ENCODE measurements around the gene COBL. TPM values are rescaled to one million over a fixed set of nuclear protein-coding genes. Genes with fewer than 3 reads are reported as not detected.
A peak's percentile ranks its signal among the peaks of the same experiment; 100 is the strongest.

The COBL gene
- total RNA-seq, 1 experiment from 2014 or later, result 49.9 TPM

- Mint-ChIP-seq H3K27ac (ENCODE audit: unreplicated experiment) (no peak overlapping the region), H3K4me3 (ENCODE audit: low read depth, unreplicated experiment) (no peak overlapping the region), H3K4me1 (ENCODE audit: low read depth, unreplicated experiment) (no peaks in the 10 kb centered on the region), H3K9me3 (ENCODE audit: low read depth, unreplicated experiment) (no peaks in the 10 kb centered on the region), H3K36me3 (ENCODE audit: insufficient read depth, unreplicated experiment) (peaks cover 5% of the 10 kb centered on the region), H3K27me3 (ENCODE audit: unreplicated experiment) (no peaks in the 10 kb centered on the region)
- intact Hi-C loops (cut with micrococcal nuclease; ENCODE audit: unreplicated experiment), result no loop called here
- TF ChIP-seq, protein P1, sequence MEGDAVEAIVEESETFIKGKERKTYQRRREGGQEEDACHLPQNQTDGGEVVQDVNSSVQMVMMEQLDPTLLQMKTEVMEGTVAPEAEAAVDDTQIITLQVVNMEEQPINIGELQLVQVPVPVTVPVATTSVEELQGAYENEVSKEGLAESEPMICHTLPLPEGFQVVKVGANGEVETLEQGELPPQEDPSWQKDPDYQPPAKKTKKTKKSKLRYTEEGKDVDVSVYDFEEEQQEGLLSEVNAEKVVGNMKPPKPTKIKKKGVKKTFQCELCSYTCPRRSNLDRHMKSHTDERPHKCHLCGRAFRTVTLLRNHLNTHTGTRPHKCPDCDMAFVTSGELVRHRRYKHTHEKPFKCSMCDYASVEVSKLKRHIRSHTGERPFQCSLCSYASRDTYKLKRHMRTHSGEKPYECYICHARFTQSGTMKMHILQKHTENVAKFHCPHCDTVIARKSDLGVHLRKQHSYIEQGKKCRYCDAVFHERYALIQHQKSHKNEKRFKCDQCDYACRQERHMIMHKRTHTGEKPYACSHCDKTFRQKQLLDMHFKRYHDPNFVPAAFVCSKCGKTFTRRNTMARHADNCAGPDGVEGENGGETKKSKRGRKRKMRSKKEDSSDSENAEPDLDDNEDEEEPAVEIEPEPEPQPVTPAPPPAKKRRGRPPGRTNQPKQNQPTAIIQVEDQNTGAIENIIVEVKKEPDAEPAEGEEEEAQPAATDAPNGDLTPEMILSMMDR (IDR thresholded peaks at IDR 0.05; ENCODE audit: unreplicated experiment), result no peak
- DNase-seq, result no peak
- CTCF ChIA-PET, result interaction anchor here (0.8 to 1.5 kb wide), 2 partner anchors 24 to 200 kb away, joined by 4 read pairs; no protein-coding TSS in a partner anchor
- no TSS peak for BruUV-seq (replicated peaks)
These were observed 130.1 kb downstream of the COBL start for GRCh38 chr7:51186531-51186930.

- Mint-ChIP-seq H3K27ac (ENCODE audit: unreplicated experiment) (no peak overlapping the region), H3K27me3 (ENCODE audit: unreplicated experiment) (no peaks in the 10 kb centered on the region), H3K4me1 (ENCODE audit: low read depth, unreplicated experiment) (no peaks in the 10 kb centered on the region), H3K9me3 (ENCODE audit: low read depth, unreplicated experiment) (no peaks in the 10 kb centered on the region), H3K36me3 (ENCODE audit: insufficient read depth, unreplicated experiment) (no peaks in the 10 kb centered on the region), H3K4me3 (ENCODE audit: low read depth, unreplicated experiment) (no peak overlapping the region)
- no TSS peak for BruUV-seq (replicated peaks)
- TF ChIP-seq, protein P1 (IDR thresholded peaks at IDR 0.05; ENCODE audit: unreplicated experiment), result no peak
- CTCF ChIA-PET, result interaction anchor here (0.7 kb wide), 1 partner anchor 17 kb away, joined by 5 read pairs; no protein-coding TSS in a partner anchor
- no peak for DNase-seq
- intact Hi-C loops (cut with micrococcal nuclease; ENCODE audit: unreplicated experiment), result no loop called here
These were observed 133.9 kb downstream of the COBL start for GRCh38 chr7:51182636-51183166.

DNA sequence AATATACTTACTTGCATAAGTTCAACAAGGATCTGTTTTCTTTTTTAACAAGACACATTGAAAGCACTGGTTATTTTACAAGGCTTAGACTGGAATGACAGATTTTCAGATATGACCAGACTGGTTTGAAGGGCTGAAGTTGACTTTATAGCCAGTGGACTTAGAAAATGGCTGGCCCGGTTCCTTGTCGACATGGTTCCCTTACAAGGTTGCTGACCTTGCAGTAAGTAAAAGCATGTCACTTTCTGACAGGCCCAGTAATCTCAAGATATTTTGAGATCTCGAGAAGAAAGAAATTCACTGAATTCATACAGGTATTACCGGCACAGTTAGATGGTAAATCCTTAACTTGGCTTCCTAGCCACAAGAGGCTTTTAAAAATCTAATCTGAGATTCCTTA, 136.5 kb downstream of the COBL start:
- CTCF ChIA-PET, result no interaction called here
- TF ChIP-seq, protein P1 (IDR thresholded peaks at IDR 0.05; ENCODE audit: unreplicated experiment), result no peak
- Mint-ChIP-seq H3K36me3 (ENCODE audit: insufficient read depth, unreplicated experiment) (no peaks in the 10 kb centered on the region), H3K9me3 (ENCODE audit: low read depth, unreplicated experiment) (no peaks in the 10 kb centered on the region), H3K27ac (ENCODE audit: unreplicated experiment) (no peak overlapping the region), H3K4me3 (ENCODE audit: low read depth, unreplicated experiment) (no peak overlapping the region), H3K27me3 (ENCODE audit: unreplicated experiment) (no peaks in the 10 kb centered on the region), H3K4me1 (ENCODE audit: low read depth, unreplicated experiment) (peaks cover 13% of the 10 kb centered on the region)
- DNase-seq, result no peak
- no TSS peak for BruUV-seq (replicated peaks)
- intact Hi-C loops (cut with micrococcal nuclease; ENCODE audit: unreplicated experiment), result no loop called here

- TF ChIP-seq, protein P1 (IDR thresholded peaks at IDR 0.05; ENCODE audit: unreplicated experiment), result no peak
- DNase-seq, result no peak
- peaks cover 13% of the 10 kb centered on the region for H3K4me1 Mint-ChIP-seq (ENCODE audit: low read depth, unreplicated experiment)
- H3K36me3 Mint-ChIP-seq (ENCODE audit: insufficient read depth, unreplicated experiment), result no peaks in the 10 kb centered on the region
- no peaks in the 10 kb centered on the region for H3K9me3 Mint-ChIP-seq (ENCODE audit: low read depth, unreplicated experiment)
- CTCF ChIA-PET, result interaction anchor here (0.7 to 1.9 kb wide), 4 partner anchors 13 to 200 kb away, joined by 3 to 7 read pairs (median 4); no protein-coding TSS in a partner anchor
- H3K27ac Mint-ChIP-seq (ENCODE audit: unreplicated experiment), result peak overlapping the region; percentile 26
- H3K4me3 Mint-ChIP-seq (ENCODE audit: low read depth, unreplicated experiment), result no peak overlapping the region
- BruUV-seq (replicated peaks), result no TSS peak
- no peaks in the 10 kb centered on the region for H3K27me3 Mint-ChIP-seq (ENCODE audit: unreplicated experiment)
- intact Hi-C loops (cut with micrococcal nuclease; ENCODE audit: unreplicated experiment), result no loop called here
These were observed 140.6 kb downstream of the COBL start for GRCh38 chr7:51175992-51176388.

All from Calu3 (cell line).